HEK293 (cell line): ENCODE data around the gene GATA2.

Experiments
- CTCF ChIA-PET: fragments of 350-600 bp; formaldehyde crosslinking; extraction: SDS; loops from one replicate; lab custom pipeline; 2021; ENCODE audit warnings: antibody characterized with exemption; lab: Yijun Ruan, JAX
- POLR2A ChIA-PET: fragments of 300-600 bp; formaldehyde crosslinking; extraction: SDS; loops from one replicate; lab custom pipeline; 2020; ENCODE audit warnings: antibody characterized with exemption, inconsistent platforms; lab: Yijun Ruan, JAX
- H3K27ac ChIP-seq: fragments of 200-500 bp; sonication (Bioruptor generic); 2 replicates; pipeline ENCODE4 v1.5.1; 2014; ENCODE audit warnings: low read depth, low read length, control low read depth, inconsistent platforms; ENCODE audit errors: extremely low read depth
- H3K36me3 ChIP-seq, 2 experiments: fragments of 200-500 bp in 1 of 2; sonication (Bioruptor generic) in 1 of 2; 1 replicate in 1 of 2; 2 replicates in 1 of 2; pipeline ENCODE4 v1.5.1; 2014 to 2017; ENCODE audit warnings: inconsistent platforms in 2 of 2, low read length in 2 of 2; ENCODE audit not compliant: control insufficient read depth in 2 of 2, insufficient read depth in 1 of 2
- H3K4me1 ChIP-seq: fragments of 200-500 bp; sonication (Bioruptor generic); 2 replicates; pipeline ENCODE4 v1.5.1; 2014; ENCODE audit warnings: mild to moderate bottlenecking, low read length, inconsistent platforms; ENCODE audit not compliant: control insufficient read depth, insufficient read depth
- H3K4me3 ChIP-seq: 2 replicates; pipeline ENCODE4 v1.5.1; 2011; ENCODE audit warnings: low read depth, mild to moderate bottlenecking, control low read depth, low read length, moderate library complexity
- H3K9me3 ChIP-seq: fragments of 200-500 bp; sonication (Bioruptor generic); 2 replicates; pipeline ENCODE4 v1.5.1; 2014; ENCODE audit warnings: low read depth, low read length, inconsistent platforms; ENCODE audit not compliant: control insufficient read depth, insufficient read depth
- BCL11B ChIP-seq: fragments of 450-650 bp; formaldehyde crosslinking; IDR thresholded peaks from 2 replicates; pipeline ENCODE4 v1.5.1; 2016; ENCODE audit warnings: low read depth, missing biosample characterization, missing genetic modification characterization
- KLF9 ChIP-seq: fragments of 450-650 bp; formaldehyde crosslinking; IDR thresholded peaks from 2 replicates; pipeline ENCODE4 v1.5.1; 2016; ENCODE audit warnings: missing biosample characterization, missing genetic modification characterization, low read depth
- SCRT1 ChIP-seq: fragments of 450-650 bp; formaldehyde crosslinking; IDR thresholded peaks from 2 replicates; pipeline ENCODE4 v1.5.1; 2016; ENCODE audit warnings: missing biosample characterization, missing genetic modification characterization, borderline replicate concordance
- ZFP37 ChIP-seq: fragments of 450-650 bp; formaldehyde crosslinking; IDR thresholded peaks from 2 replicates; pipeline ENCODE4 v1.5.1; 2016; ENCODE audit warnings: missing biosample characterization, missing genetic modification characterization
- ZNF146 ChIP-seq: fragments of 450-650 bp; formaldehyde crosslinking; IDR thresholded peaks from 2 replicates; pipeline ENCODE4 v1.5.1; 2016; ENCODE audit warnings: missing biosample characterization, missing genetic modification characterization
- ZNF239 ChIP-seq: fragments of 450-650 bp; formaldehyde crosslinking; IDR thresholded peaks from 2 replicates; pipeline ENCODE4 v1.5.1; 2016; ENCODE audit warnings: missing biosample characterization, missing genetic modification characterization
- ZNF426 ChIP-seq: fragments of 450-650 bp; formaldehyde crosslinking; IDR thresholded peaks from 2 replicates; pipeline ENCODE4 v1.5.1; 2017; ENCODE audit warnings: missing biosample characterization, missing genetic modification characterization, mild to moderate bottlenecking, inconsistent platforms, moderate library complexity
- ZNF514 ChIP-seq: fragments of 450-650 bp; formaldehyde crosslinking; IDR thresholded peaks from 2 replicates; pipeline ENCODE4 v1.5.1; 2016; ENCODE audit warnings: missing biosample characterization, missing genetic modification characterization
- ZNF560 ChIP-seq: fragments of 450-650 bp; formaldehyde crosslinking; IDR thresholded peaks from 2 replicates; pipeline ENCODE4 v1.5.1; 2017; ENCODE audit warnings: missing biosample characterization, missing genetic modification characterization, borderline replicate concordance
- ZNF600 ChIP-seq: fragments of 450-650 bp; formaldehyde crosslinking; IDR thresholded peaks from 2 replicates; pipeline ENCODE4 v1.5.1; 2016; ENCODE audit warnings: missing biosample characterization, missing genetic modification characterization
- ZNF639 ChIP-seq: fragments of 450-650 bp; formaldehyde crosslinking; IDR thresholded peaks from 2 replicates; pipeline ENCODE4 v1.5.1; 2016; ENCODE audit warnings: missing biosample characterization, missing genetic modification characterization
- ZNF747 ChIP-seq: fragments of 450-650 bp; formaldehyde crosslinking; IDR thresholded peaks from 2 replicates; pipeline ENCODE4 v1.5.1; 2016; ENCODE audit warnings: missing biosample characterization, missing genetic modification characterization
- TF ChIP-seq, protein P1 (sequence below): fragments of 450-650 bp; formaldehyde crosslinking; IDR thresholded peaks from 2 replicates; pipeline ENCODE4 v1.5.1; 2017; ENCODE audit warnings: missing biosample characterization, missing genetic modification characterization
- TF ChIP-seq, protein P2 (sequence below): fragments of 450-650 bp; formaldehyde crosslinking; IDR thresholded peaks from 2 replicates; pipeline ENCODE4 v1.5.1; 2016; ENCODE audit warnings: missing biosample characterization, missing genetic modification characterization
- TF ChIP-seq, protein P3 (sequence below): fragments of 450-650 bp; formaldehyde crosslinking; IDR thresholded peaks from 2 replicates; pipeline ENCODE4; 2016; ENCODE audit warnings: missing biosample characterization, missing genetic modification characterization
- TF ChIP-seq, protein P4 (sequence below): fragments of 450-650 bp; formaldehyde crosslinking; IDR thresholded peaks from 2 replicates; pipeline ENCODE4 v1.5.1; 2016; ENCODE audit warnings: missing biosample characterization, missing genetic modification characterization

GATA2 gene

DNA sequence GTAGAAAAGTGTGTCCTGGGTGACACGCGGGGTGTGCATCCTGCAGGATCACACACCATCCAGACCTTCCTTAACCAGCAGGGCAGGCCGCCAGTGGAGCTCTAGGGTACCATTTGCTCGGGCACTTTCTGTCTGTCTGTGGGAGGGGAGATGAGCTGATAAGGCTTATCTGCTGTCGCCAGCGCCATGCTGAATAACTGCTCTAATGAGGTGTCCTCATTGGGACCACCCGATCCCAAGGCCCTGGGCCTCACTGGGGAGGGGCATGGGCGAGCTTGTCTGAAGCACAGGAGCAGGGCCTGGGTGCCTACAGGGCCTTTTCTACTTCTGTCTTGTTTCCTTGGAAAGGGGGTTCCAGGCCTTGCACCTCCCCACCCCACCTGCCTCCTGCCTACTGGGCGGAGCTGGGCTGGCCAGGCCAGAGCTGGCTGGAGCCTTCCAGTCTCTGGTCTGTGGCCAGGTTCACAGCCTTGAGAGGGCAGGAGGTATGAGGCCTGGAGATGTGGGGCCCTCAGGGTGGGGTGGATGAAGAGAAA, 2.5 kb upstream of the GATA2 start (continued):
- TF ChIP-seq, protein P1, sequence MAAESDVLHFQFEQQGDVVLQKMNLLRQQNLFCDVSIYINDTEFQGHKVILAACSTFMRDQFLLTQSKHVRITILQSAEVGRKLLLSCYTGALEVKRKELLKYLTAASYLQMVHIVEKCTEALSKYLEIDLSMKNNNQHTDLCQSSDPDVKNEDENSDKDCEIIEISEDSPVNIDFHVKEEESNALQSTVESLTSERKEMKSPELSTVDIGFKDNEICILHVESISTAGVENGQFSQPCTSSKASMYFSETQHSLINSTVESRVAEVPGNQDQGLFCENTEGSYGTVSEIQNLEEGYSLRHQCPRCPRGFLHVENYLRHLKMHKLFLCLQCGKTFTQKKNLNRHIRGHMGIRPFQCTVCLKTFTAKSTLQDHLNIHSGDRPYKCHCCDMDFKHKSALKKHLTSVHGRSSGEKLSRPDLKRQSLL (tag by site-specific recombination) = no peak
- TF ChIP-seq, protein P2, sequence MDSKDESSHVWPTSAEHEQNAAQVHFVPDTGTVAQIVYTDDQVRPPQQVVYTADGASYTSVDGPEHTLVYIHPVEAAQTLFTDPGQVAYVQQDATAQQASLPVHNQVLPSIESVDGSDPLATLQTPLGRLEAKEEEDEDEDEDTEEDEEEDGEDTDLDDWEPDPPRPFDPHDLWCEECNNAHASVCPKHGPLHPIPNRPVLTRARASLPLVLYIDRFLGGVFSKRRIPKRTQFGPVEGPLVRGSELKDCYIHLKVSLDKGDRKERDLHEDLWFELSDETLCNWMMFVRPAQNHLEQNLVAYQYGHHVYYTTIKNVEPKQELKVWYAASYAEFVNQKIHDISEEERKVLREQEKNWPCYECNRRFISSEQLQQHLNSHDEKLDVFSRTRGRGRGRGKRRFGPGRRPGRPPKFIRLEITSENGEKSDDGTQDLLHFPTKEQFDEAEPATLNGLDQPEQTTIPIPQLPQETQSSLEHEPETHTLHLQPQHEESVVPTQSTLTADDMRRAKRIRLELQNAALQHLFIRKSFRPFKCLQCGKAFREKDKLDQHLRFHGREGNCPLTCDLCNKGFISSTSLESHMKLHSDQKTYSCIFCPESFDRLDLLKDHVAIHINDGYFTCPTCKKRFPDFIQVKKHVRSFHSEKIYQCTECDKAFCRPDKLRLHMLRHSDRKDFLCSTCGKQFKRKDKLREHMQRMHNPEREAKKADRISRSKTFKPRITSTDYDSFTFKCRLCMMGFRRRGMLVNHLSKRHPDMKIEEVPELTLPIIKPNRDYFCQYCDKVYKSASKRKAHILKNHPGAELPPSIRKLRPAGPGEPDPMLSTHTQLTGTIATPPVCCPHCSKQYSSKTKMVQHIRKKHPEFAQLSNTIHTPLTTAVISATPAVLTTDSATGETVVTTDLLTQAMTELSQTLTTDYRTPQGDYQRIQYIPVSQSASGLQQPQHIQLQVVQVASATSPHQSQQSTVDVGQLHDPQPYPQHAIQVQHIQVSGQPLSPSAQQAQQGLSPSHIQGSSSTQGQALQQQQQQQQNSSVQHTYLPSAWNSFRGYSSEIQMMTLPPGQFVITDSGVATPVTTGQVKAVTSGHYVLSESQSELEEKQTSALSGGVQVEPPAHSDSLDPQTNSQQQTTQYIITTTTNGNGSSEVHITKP (tag by site-specific recombination) = no peak
- TF ChIP-seq ZFP37 = no peak

GRCh38 chr3:128494367-128494650, 1.3 kb upstream of the GATA2 start:
- peaks cover 0 to 69% of the 10 kb centered on the region in 2 experiments; a peak in 1 of 3 replicates for H3K36me3 ChIP-seq
- no peaks in the 10 kb centered on the region for H3K4me1 ChIP-seq
- TF ChIP-seq, protein P3, sequence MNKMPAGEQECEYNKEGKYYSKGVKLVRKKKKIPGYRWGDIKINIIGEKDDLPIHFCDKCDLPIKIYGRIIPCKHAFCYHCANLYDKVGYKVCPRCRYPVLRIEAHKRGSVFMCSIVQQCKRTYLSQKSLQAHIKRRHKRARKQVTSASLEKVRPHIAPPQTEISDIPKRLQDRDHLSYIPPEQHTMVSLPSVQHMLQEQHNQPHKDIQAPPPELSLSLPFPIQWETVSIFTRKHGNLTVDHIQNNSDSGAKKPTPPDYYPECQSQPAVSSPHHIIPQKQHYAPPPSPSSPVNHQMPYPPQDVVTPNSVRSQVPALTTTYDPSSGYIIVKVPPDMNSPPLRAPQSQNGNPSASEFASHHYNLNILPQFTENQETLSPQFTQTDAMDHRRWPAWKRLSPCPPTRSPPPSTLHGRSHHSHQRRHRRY (tag by site-specific recombination) = no peak
- TF ChIP-seq ZNF146 (tag by site-specific recombination) = no peak
- no peak for TF ChIP-seq ZNF560 (tag by site-specific recombination)
- no peak for TF ChIP-seq ZNF514
- TF ChIP-seq KLF9 (tag by site-specific recombination) = no peak
- no peak for TF ChIP-seq ZNF600 (tag by site-specific recombination)
- no peak for TF ChIP-seq ZNF639
- no peak for TF ChIP-seq ZNF426
- no peak for TF ChIP-seq BCL11B
- no peak for TF ChIP-seq SCRT1 (tag by site-specific recombination)
- no peak for TF ChIP-seq ZNF747 (tag by site-specific recombination)
- TF ChIP-seq ZNF239 = no peak
- TF ChIP-seq, protein P4, sequence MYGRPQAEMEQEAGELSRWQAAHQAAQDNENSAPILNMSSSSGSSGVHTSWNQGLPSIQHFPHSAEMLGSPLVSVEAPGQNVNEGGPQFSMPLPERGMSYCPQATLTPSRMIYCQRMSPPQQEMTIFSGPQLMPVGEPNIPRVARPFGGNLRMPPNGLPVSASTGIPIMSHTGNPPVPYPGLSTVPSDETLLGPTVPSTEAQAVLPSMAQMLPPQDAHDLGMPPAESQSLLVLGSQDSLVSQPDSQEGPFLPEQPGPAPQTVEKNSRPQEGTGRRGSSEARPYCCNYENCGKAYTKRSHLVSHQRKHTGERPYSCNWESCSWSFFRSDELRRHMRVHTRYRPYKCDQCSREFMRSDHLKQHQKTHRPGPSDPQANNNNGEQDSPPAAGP = no peak
- H3K9me3 ChIP-seq = no peaks in the 10 kb centered on the region
- ChIA-PET CTCF (no interaction called here), POLR2A (no interaction called here)
- H3K4me3 ChIP-seq = no peak overlapping the region
- no peak overlapping the region for H3K27ac ChIP-seq
